Neutrophil (primary cell): ENCODE measurements around the gene ARFRP1.

Experiments used
- H3K27ac ChIP-seq: fragments of 200-600 bp; sonication (generic); 2 replicates; pipeline ENCODE4 v1.5.1; 2016; ENCODE audit warnings: mild to moderate bottlenecking, moderate library complexity
- H3K27me3 ChIP-seq: fragments of 200-600 bp; sonication (generic); 2 replicates; pipeline ENCODE4 v1.6.0; 2016; ENCODE audit warnings: mild to moderate bottlenecking
- H3K36me3 ChIP-seq: fragments of 200-600 bp; sonication (generic); 2 replicates; pipeline ENCODE4 v1.5.1; 2017
- H3K4me1 ChIP-seq, 2 experiments: fragments of 200-600 bp in 1 of 2; sonication (generic) in 1 of 2; 1 replicate in 1 of 2; 2 replicates in 1 of 2; pipeline versions ENCODE4 v1.5.1 to v1.6.1; 2013 to 2016; ENCODE audit warnings: low read depth in 1 of 2, low read length in 1 of 2, mild to moderate bottlenecking in 1 of 2, moderate library complexity in 1 of 2; ENCODE audit not compliant: control insufficient read depth in 1 of 2, insufficient read depth in 1 of 2
- H3K4me3 ChIP-seq, 2 experiments: fragments of 200-600 bp in 1 of 2; sonication (generic) in 1 of 2; 1 replicate in 1 of 2; 2 replicates in 1 of 2; pipeline ENCODE4 v1.5.1; 2013 to 2016; ENCODE audit warnings: low read depth in 1 of 2, low read length in 1 of 2, mild to moderate bottlenecking in 1 of 2, moderate library complexity in 1 of 2
- H3K9me3 ChIP-seq: fragments of 200-600 bp; sonication (generic); 2 replicates; pipeline ENCODE4 v1.5.1; 2016
- CTCF ChIP-seq: fragments of 200-600 bp; sonication (generic); IDR thresholded peaks from 2 replicates; pipeline ENCODE4 v1.5.1; 2016; ENCODE audit warnings: antibody characterized with exemption

Gene ARFRP1

GRCh38 chr20:63680427-63680826 is 27.3 kb downstream of the ARFRP1 start:
- Histone ChIP-seq H3K4me3 (no peak overlapping the region), H3K27ac (no peak overlapping the region), H3K4me1 (no peaks in the 10 kb centered on the region), H3K36me3 (peaks cover 16% of the 10 kb centered on the region), H3K9me3 (no peaks in the 10 kb centered on the region), H3K27me3 (no peaks in the 10 kb centered on the region)
- no peak for TF ChIP-seq CTCF

- H3K36me3 ChIP-seq: peaks cover 16% of the 10 kb centered on the region
Observed at GRCh38 chr20:63679799-63680305, 27.9 kb downstream of the ARFRP1 start.

GRCh38 chr20:63678667-63679465 is 28.9 kb downstream of the ARFRP1 start:
- Histone ChIP-seq H3K4me3 (no peak overlapping the region), H3K9me3 (no peaks in the 10 kb centered on the region), H3K27me3 (no peaks in the 10 kb centered on the region), H3K36me3 (peaks cover 23% of the 10 kb centered on the region), H3K4me1 (no peaks in the 10 kb centered on the region), H3K27ac (no peak overlapping the region)
- no peak for TF ChIP-seq CTCF

More at GRCh38 chr20:63679799-63680305, 27.9 kb downstream of the ARFRP1 start:
- Histone ChIP-seq H3K4me3 (no peak overlapping the region), H3K27me3 (no peaks in the 10 kb centered on the region), H3K27ac (no peak overlapping the region), H3K4me1 (no peaks in the 10 kb centered on the region), H3K9me3 (no peaks in the 10 kb centered on the region)
- no peak for TF ChIP-seq CTCF

GRCh38 chr20:63678071-63678470 is 29.7 kb downstream of the ARFRP1 start:
- no peaks in the 10 kb centered on the region for H3K4me1 ChIP-seq
- H3K27me3 ChIP-seq: no peaks in the 10 kb centered on the region
- H3K36me3 ChIP-seq: peaks cover 25% of the 10 kb centered on the region
- H3K4me3 ChIP-seq: no peak overlapping the region
- no peaks in the 10 kb centered on the region for H3K9me3 ChIP-seq
- no peak overlapping the region for H3K27ac ChIP-seq
- no peak for TF ChIP-seq CTCF

- peaks cover 25% of the 10 kb centered on the region for H3K36me3 ChIP-seq
- H3K9me3 ChIP-seq: no peaks in the 10 kb centered on the region
- no peaks in the 10 kb centered on the region for H3K4me1 ChIP-seq
- no peak overlapping the region for H3K4me3 ChIP-seq
- no peak overlapping the region for H3K27ac ChIP-seq
- TF ChIP-seq CTCF: no peak
- H3K27me3 ChIP-seq: no peaks in the 10 kb centered on the region
Observed at GRCh38 chr20:63675681-63676368, 32.0 kb downstream of the ARFRP1 start.
